Breast epithelium (tissue), 3 donors: ENCODE measurements around the gene GRPEL1.

Experiments used
- CTCF ChIP-seq, 3 donors: fragments of 450-650 bp; IDR thresholded peaks; one replicate each; pipeline ENCODE4 v1.5.1; 2016 to 2017; ENCODE audit warnings: antibody characterized with exemption in 3 of 3, mild to moderate bottlenecking in 3 of 3, moderate library complexity in 3 of 3
- POLR2AphosphoS5 ChIP-seq, 3 donors: sonication (generic); formaldehyde crosslinking; IDR thresholded peaks; one replicate each; pipeline ENCODE4 v1.6.1; 2017; ENCODE audit warnings: antibody characterized with exemption in 3 of 3

GRCh38 chr4:7051144-7051495 lies 16.7 kb downstream of the GRPEL1 start:
- TF ChIP-seq POLR2AphosphoS5 (IDR thresholded peaks at IDR 0.05) (no peak), CTCF (IDR thresholded peaks at IDR 0.05) (no peak)
